AG08396 (cell line): ENCODE measurements around the gene HLCS.
"Not testable (repeated sequence)": the region's sequence is repeated elsewhere in the genome, so short reads cannot be mapped to it uniquely, and the experiment has no call there.

Experiments used
- DNase-seq: peaks from one replicate; pipeline ENCODE4 v3.0.0; 2012; ENCODE audit warnings: low spot score, mixed read lengths

Gene HLCS

DNA sequence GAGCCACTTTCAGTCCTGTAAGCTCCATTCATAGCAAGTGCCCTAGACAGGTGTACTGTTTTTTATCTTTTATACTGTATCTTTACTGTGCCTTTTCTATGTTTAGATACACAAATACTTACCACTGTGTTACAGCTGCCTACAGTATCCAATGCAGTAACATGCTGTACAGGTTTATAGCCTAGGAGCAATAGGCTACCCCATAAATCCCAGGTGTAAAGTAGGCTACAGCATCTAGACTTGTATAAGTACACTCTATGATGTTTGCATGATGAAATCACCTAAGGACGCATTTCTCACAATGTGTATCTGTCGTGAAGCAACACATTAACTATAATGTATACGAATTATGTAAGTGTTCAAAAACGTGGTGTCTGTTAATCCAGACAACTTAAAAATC, 10.7 kb downstream of the HLCS start:
- DNase-seq: no peak

DNA sequence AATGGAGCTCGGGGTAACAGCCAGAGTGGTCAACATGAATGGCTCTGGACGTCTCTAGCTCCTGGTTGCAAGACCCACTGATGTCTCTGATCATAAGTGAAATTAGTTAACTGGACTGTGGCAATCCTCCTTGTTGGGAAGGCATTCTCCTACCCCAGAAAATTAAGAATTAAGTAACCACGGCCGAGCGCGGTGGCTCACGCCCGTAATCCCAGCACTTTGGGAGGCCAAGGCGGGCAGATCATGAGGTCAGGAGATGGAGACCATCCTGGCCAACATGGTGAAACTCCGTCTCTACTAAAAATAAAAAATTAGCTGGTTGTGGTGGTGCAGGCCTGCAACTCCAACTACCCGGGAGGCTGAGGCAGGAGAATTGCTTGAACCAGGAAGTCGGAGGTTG, 14.1 kb downstream of the HLCS start:
- not testable (repeated sequence) for DNase-seq

DNA sequence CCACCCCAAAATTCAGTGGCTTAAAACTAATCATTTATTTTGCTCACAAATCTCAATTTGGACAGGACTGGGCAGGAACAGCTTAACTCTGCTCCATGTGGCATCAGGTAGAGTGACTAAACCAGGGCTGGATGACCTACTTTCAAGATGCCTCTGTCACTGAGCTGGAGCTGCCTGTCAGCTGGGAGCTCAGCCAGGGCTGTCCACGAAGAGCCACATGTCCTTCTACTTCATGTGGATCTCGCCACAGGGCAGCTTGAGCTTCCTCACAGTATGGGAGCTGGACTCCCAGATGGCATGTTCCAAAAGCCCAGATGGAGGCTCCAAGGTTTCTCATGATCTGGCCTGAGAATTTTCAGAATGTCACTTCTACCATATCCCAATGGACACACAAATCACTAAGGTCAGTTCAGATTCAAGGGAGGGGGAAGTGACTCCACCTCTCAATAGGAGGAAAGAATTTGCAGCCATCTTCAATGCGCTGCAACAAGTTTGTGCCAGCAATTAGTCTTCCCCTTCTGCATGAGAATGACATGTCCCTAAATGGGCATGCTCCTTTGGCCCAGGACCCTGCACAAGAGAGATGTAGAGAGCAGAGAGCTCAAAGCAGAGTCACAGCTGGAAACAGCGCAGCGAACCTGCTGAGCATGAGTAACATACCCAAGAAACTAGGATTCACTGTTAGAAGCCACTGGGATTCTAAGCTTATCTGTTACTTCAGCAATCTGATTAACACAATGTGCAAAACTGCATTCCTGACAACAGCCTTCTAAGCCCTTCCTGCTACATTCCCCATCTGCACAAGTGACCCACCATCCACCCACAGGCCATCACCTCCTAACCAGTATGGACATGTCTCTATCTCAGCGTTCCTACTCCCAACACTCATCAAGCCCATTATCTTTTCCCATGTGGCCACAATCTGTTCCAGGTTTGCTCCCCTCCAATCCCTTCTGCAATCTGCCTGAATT, 17.0 kb downstream of the HLCS start:
- DNase-seq: no peak

DNA sequence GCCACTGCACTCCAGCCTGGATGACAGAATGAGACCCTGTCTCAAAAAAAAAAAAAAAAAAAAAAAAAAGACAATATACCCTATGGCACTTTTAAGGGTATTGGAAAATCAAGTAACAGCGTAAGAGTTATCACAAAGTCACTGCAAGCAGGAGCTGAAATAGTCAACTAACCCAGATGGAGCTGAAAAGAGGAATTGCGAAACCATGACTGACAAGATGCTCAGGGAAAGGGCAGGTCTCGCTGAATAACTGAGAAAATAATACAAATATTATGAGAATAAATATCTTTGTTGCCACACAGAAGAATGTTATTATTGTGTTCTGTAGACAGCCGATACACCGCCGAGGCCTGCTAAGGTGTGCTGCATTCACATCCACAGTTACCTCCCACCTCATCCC, 17.8 kb downstream of the HLCS start:
- DNase-seq: no peak

DNA sequence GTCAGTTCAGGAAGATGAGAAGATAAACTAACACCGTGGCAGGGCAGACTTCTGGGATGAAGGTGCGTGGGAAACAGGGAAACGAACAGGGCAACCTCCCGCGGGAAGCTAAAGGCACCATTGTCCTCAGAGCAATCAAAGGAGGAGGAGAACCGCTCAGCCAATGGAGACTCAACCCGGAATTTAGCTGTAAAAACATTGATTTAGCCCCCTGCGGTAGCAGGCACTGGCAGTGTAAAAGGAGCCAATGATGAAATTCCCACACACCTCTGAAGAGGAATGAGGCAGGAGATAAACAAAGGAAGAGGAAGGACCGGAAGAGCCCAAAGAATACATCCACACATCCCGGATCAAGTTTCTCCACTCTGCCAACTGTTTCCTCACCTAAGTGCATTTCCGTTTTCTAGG, 19.5 kb downstream of the HLCS start:
- DNase-seq: no peak

DNA sequence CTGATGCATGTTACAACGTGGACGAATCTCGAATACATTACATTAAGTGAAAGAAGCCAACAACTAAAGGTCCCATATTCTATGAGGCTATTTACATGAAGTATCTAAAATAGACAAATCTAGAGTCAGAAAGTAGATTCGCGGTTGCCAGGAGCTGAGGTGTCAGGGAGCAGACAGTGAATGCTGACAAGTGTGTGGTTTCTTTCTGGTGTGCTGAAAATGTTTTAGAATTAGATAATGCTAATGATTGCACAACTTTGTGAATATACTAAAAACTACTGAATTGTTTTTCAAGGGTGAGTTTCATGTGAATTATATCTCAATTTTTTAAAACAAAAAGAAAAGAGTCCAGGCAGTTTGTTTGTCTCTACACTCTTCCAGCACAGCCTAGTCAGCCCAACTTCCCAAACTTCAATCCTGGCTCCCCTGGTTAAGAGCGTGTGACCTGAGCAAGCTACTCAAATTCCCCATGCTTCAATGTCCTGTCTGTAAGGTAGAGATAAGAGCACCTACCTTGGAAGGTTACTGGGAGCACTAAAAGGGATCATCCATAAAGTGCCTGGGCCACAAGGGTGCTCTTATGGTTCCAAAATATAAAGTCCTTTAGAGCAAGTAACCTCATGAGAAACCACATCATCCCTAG, 20.9 kb downstream of the HLCS start:
- DNase-seq: no peak

DNA sequence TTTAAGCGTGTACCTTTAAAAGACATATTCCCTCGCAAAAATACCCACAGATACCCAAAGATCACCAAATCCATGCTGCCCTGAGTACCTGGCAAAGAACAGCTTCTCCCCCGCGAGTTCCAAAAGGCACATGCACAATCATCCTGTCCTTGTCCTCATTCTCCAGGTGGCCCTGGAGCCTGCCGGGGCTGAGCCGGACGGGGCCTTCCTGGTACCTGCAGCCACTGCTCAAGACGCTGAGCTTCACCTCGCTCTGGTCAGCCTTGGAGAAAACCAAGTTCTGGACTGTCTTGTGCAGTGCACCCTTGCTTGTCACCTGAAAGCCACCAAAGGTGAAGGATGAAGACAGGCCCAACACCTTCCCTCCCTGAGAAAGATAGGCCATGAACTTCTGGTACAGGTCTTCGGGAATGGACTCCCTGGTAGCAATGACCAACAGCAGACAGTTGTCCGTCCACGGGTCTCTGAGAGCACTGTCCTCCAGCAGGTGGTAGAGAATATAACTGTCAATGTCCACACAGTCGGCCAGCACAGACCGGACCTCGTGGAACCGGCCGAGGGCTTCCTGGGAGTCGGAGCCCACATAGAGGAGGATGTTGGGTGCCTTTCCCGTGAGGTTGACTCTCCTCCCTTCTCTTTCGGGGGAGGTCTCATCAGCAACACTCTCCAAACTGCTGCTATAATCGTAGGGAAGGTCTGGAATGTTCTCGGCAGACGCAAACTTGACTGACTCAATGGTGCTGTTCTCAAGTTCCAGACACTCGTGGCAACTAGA, 29.9 kb downstream of the HLCS start:
- DNase-seq: no peak

DNA sequence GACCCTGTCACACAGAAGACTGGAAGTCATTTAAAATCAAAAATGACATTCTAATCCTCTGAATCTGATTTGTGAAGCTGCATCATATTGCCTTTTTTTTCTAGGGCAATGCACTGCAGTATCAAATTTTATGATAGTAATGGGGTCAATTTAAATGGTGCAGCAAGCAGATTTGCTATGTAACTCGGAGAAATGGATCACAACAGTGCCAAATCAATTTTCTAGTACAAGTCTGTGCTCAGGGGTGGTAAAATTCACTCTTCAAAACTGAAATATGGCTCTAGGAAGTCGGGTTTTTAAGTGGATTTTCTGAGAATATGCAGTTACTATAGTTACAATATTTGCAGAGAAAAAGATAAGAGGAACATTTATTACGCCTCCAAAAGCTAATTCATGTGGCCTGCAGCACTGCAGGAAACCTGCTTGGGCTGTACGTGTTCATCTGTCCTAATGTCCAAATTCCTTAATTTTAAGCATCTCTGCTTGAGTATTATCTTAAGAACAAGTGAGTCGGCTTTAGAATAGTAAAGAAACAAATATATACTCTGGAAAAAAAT, 31.5 kb downstream of the HLCS start:
- DNase-seq: no peak

DNA sequence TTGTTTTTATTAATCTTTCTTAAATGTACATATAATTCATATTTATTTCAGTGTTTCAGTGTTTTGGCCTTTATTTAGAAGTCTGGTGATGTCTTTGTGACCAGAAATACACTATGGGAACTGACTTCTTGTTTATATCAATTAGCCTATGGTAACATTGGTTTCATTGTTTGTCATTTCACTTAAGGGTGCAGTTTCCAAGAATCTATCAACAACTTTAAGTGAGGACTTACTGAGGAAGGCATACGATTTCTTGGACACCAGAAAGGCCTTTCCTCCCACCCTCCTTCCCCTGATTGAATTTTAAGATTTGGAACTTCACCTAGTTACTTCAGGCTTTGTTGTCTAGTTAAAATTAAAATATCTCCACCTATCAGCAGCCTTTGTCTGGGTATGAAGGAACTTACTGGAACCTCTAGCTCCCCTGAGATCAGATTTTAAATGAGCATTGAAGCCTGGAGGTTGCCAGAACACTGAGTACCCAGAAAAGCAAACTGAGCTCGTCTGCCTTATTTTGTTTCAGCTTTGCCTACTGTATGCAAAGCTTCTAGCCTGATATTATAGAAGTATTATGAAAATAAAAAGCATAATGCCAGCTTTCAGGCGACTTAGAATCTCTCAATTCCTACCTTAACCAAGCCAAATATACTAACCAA, 34.2 kb downstream of the HLCS start:
- no peak for DNase-seq

DNA sequence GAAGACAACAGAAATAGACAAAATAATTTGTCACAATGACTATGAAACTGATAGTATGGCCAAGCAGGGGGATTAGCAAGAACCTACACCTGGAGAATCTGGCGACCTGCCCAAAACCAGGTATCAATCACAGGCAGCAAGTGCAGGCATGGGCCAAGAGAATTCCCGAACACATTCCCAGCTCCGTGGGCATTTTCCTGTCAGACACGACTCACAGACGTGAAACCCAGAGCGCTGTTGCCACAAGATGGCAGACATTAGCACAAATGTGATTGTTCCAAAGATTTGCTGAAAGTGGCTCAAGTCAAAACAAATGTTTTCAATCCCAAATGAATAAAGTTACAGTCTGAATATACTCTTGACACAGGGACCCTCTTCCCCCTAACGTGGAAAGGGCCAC, 36.8 kb downstream of the HLCS start:
- DNase-seq: no peak

DNA sequence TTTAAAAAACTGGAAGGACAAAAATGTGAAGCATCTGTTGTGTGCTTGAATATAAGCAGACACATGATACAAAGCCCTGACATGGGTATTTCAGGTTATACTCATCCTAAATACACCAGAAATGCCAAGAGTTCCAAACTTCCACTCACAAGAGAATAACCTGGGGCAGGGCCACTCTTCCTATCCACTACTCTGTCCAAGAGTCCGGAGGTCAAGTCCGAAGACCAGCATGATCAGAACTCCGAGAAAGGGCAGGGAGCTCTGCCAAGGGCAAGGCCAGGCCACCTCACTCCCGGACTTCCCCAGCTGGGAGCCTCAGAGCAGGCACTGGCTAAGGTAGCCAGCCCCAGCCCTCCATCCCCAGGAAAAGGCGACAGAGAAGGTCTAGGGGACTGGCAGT, 37.5 kb downstream of the HLCS start:
- no peak for DNase-seq

DNA sequence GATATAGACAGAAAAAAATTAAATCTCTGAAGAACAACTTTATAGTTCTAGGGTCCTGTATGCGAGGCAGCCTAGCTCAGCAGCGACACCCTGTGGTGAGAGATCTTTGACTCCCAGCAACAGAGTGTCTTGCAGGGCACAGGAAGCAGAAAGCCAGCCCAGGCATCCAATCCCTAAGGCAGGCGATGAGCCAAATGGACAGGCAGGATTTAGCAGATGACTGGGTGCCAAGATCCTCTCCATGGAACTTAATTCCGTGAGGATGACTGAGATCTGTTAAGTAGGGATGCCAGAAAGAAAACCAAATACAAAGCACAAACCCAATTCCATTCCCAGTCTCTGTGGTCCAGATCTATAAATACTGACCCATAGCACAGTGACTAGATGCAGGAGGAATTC, 38.8 kb downstream of the HLCS start:
- DNase-seq: peak; percentile 93

DNA sequence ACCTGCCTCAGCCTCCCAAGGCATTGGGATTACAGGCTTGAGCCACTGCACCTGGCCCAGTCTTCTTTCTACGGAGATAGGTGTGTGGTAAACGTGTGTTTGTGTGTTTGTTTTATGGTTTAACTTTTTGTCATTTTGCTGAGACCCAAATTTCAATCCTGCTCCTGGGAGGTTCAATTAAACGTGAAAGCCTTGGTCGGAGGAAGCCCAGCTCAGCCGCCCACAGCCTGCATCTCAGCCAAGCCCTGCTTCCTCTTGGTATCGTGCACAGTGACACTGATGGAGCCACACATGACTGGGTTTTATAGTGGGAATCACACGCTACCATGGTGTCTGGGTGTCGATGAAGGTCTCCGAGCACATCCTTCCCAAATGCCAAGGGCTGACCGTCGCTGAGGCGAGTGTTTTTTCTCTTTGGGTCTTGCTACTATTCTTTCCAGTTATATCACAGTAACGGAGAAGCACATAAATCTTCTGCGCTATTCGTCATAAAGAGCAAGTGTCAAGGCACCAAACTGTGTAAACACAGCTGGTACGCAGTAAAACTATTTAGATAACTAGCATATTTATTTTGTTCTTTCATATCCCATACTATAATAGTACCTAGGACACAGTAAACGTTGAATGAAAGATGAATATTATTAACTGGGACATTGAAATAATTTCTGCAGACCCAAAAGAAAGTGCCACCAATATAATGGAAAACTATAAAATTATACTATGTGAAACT, 39.3 kb downstream of the HLCS start:
- DNase-seq: peak; percentile 28

DNA sequence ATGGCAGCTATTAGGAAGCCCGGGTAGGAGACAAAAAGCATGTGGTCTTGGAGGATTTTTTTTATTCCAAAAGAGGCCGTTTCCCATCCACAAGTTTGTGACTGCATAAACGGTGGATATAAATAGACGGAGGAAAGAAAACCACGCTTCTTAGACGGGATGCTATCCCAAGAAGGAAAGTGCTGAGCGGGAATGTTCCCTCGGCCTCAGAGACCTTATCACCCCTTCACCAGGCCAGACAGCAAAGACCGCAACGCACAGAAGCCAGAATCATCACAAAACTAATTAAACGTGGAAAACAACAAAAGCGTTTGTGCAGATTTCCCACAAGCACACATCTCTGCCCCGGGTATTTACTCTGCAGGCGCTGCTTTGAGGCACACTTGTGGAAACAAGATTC, 43.2 kb downstream of the HLCS start:
- no peak for DNase-seq

DNA sequence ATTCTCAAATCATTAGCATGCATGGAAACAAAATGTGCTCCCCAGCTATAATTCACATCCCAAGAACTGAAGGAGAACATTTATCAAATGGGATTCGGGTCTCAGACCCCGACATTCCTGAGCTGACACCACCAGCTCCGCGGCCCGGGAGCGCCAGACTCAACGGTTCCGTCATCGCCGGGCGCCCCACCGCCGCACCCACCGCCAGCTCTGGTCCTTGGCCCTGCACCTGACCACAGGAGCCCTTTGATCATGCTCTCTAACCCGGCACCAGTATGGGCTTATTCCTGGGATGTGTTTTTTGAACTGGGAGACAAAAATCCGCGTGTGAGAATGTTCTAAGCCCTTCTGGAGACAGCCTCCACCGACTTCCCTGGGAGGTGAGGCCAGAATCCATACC, 43.6 kb downstream of the HLCS start:
- DNase-seq: no peak

DNA sequence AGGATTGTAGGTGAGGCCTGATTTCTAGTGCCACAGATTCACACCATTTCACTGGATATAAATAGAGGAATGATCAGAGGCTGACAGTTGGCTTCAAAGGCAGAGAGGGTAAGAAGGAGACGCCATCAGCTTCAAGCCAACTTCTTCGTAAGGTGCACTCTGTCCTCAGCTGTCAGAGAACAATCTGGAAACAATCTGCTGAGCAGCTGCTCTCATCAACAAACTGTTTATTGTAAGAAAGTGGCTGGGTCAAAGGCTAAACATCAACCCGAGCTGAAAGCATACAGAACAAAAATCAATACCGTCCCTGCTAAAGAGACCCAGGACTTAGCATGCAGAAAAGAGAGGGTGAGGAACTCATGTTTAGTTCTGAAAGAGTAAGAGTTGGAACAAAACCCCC, 48.2 kb downstream of the HLCS start:
- DNase-seq: no peak

DNA sequence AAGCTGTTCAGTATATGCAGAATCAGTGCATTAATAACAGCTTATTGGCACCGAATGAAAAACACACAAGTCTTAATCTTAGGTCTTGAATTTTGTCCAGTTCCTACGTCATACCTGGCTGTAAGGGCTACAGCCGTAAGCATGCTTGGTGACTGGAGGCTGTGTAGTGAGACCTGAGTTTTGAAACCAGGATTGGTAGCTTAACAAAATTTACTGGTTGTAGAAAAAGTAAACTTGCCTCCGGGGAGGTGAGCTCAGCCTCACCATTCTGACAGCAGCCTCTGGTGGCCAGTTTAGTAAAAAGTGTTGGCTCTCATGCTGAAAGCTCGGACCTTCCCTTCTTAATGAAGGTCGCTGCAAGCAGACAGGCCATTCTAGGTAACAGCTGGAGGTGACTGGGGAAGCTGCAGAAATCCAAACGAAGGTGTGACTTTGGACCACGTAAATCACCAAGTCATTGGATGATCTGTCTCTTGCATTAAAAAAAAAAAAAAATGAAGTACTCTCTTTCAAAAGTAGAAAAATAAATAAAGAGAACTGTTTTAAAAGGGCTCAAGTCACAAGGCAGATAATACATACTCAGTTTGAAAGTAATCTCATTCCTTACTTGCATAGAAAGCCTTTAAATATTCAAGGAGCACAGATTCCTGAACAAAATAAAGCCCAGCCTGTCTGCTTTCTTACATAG, 48.9 kb downstream of the HLCS start:
- DNase-seq: peak; percentile 65

DNA sequence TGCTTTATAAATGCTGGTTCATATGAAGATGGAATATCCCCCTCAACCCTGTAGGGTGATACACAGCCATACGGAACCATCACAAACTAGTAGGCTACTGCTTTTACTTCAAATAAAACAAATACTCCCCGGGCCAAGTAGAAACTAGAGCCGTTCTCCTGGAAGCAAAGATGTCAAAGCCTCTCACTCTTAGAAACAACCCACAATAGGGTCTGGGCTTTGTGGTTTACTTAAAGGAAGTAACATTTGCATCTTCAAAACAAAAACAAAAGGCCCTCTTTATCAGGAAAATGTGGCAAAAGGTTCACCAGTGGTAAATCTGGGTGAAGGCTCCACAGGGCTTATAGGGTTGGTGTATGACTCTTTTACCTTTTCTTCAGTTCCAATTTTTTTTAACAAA, 49.8 kb downstream of the HLCS start:
- DNase-seq: no peak

DNA sequence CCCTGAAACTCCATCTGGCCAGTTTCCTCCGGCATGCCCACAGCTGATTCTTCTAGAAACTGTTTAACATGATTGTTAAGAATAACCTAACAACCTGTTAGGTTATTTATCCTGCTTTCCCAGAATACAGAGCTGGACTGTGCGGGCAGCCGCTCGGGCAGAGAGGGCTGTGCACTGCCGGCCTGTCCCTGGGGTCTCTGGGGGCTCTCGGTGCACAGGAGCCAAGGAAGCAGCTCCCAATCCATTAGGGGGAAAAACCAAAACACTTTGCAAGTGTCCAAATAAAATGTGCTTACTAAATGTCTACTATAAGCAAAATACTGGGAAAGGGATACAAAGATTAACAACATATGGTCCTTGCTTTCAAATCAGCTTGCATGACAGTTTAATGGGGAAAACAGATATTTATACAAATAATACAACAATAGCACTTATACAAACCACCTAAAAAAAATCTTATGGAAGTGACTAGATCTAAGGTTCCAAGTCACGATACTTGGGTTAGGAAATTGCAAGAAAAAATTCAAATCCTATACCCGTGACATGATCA, 50.7 kb downstream of the HLCS start:
- DNase-seq: no peak

DNA sequence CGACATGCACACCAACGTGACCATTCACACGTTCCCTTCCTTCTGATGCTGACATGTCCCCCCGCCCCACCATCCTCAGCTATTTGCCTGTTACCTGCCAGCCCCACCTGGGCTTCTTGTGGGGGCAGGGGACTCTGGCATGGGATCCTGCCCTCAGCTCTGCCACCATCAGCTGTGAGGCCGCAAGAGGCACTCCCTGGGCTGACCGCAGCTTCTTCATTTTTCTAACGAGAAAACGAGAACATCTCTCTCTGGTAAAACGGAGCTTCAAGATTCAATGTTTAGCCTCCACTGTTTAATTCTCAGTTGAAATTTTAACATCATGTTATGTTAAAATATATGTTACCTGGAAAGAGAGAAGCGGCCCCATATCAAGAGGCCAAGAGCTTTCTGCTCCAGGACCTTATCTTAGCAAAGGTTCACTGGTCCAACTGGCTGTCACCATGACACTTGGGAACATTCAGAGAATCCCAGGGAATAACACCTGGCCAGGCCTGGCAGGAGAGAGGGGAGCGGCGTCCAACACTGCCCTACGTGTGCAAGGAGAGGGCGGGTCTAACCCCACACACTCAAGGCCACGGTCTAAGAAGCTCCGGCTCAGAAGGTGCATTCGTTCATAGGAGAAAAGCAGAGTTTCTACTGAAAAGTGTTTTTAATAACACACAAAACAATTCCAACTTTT, 51.3 kb downstream of the HLCS start:
- no peak for DNase-seq
